ENCODE measurements around the gene LIFR. TPM values are rescaled to one million over a fixed set of nuclear protein-coding genes. Genes with fewer than 3 reads are reported as not detected.

Gene LIFR
- total RNA-seq, 1 experiment from 2014 or later: 7.8 TPM

DNA sequence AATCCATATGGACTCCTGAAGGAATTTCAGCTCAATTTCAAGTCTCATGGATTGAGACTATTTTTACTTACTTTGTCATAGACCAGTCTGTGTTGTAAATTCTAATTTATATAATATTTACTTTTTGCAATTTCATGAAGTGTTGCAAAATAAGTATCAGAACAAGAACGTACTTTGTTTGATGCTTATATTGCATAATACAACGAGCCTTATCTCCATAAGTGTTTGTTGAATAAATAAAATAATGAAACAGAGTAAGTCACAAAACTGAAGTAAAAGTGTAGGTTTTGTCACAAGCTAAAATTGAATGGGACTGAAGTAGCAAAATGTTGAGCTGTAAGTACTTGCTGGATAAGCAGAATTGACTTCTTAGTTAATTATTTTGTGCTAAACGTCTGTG is 3.0 kb upstream of the LIFR start:
- peaks cover 0 to 2% (median 0%) of the 10 kb centered on the region in 3 experiments; a peak in 2 of 7 replicates for H3K36me3 Mint-ChIP-seq (ENCODE audit: insufficient read depth in 1 of 3, low read depth in 3 of 3)
- no peak for DNase-seq
- H3K4me1 Mint-ChIP-seq: peaks cover 16 to 18% of the 10 kb centered on the region in 2 experiments
- Histone ChIP-seq H2BK20ac (ENCODE audit: low read depth, low read length, poor library complexity, severe bottlenecking) (no peak overlapping the region), H4K91ac (ENCODE audit: insufficient read length, low read depth, low read length) (no peak overlapping the region), H3K79me1 (ENCODE audit: insufficient read depth, low read depth, low read length, poor library complexity, severe bottlenecking) (no peaks in the 10 kb centered on the region), H3T11ph (ENCODE audit: low read length) (no peak overlapping the region), H3K27me3 (ENCODE audit: insufficient read depth, low read length) (no peaks in the 10 kb centered on the region), H3K4ac (ENCODE audit: low read depth, low read length) (no peak overlapping the region), H3K79me2 (ENCODE audit: insufficient read depth, low read length) (no peaks in the 10 kb centered on the region), H2AFZ (ENCODE audit: low read length) (no peak overlapping the region), H3K14ac (ENCODE audit: insufficient read depth, low read length) (no peak overlapping the region), H2BK15ac (ENCODE audit: low read depth, low read length) (no peak overlapping the region), H3K56ac (ENCODE audit: insufficient read length, low read depth, low read length) (no peak overlapping the region), H4K8ac (replicated peaks; ENCODE audit: insufficient read length, low read depth, low read length) (no peak overlapping the region), H3K4me1 (ENCODE audit: insufficient read depth, low read length) (no peaks in the 10 kb centered on the region), H3K9ac (ENCODE audit: extremely low read depth, insufficient read length, low read length) (no peak overlapping the region), H3K18ac (ENCODE audit: insufficient read length, low read depth, low read length) (no peak overlapping the region), H3K27ac (ENCODE audit: insufficient read length, low read depth, low read length) (no peak overlapping the region), H3K4me2 (ENCODE audit: insufficient read depth, insufficient read length, low read length) (no peak overlapping the region), H3K23ac (ENCODE audit: insufficient read length, low read depth, low read length) (no peak overlapping the region), H2BK12ac (ENCODE audit: insufficient read length, low read depth, low read length) (no peak overlapping the region), H2BK120ac (ENCODE audit: low read depth, low read length, poor library complexity, severe bottlenecking) (no peak overlapping the region), H4K5ac (ENCODE audit: insufficient read length, low read depth, low read length) (no peak overlapping the region), H3K9me3 (ENCODE audit: control insufficient read depth, low read depth, low read length) (no peaks in the 10 kb centered on the region), H2BK5ac (ENCODE audit: insufficient read length, low read length) (no peak overlapping the region), H4K20me1 (ENCODE audit: control insufficient read depth, insufficient read depth, insufficient read length) (no peaks in the 10 kb centered on the region), H3K23me2 (ENCODE audit: insufficient read length, low read depth, low read length, poor library complexity, severe bottlenecking) (peaks cover 9% of the 10 kb centered on the region), H2AK5ac (ENCODE audit: insufficient read length, low read length) (no peak overlapping the region)
- WGBS (ENCODE audit: extremely low coverage, insufficient read length, low lambda C conversion rate): no CpG with 5 or more reads among the region's 3 CpGs
- H3K27ac Mint-ChIP-seq: no peak overlapping the region
- TF ChIP-seq, protein P1, sequence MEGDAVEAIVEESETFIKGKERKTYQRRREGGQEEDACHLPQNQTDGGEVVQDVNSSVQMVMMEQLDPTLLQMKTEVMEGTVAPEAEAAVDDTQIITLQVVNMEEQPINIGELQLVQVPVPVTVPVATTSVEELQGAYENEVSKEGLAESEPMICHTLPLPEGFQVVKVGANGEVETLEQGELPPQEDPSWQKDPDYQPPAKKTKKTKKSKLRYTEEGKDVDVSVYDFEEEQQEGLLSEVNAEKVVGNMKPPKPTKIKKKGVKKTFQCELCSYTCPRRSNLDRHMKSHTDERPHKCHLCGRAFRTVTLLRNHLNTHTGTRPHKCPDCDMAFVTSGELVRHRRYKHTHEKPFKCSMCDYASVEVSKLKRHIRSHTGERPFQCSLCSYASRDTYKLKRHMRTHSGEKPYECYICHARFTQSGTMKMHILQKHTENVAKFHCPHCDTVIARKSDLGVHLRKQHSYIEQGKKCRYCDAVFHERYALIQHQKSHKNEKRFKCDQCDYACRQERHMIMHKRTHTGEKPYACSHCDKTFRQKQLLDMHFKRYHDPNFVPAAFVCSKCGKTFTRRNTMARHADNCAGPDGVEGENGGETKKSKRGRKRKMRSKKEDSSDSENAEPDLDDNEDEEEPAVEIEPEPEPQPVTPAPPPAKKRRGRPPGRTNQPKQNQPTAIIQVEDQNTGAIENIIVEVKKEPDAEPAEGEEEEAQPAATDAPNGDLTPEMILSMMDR (conservative IDR thresholded peaks at IDR 0.05): no peak
- H3K9me3 Mint-ChIP-seq: no peaks in the 10 kb centered on the region
- no peak overlapping the region for H3K4me3 Mint-ChIP-seq
- peaks cover 6% of the 10 kb centered on the region for H3K27me3 Mint-ChIP-seq (ENCODE audit: low read depth)

All from H9 (cell line).